Measurements from ENCODE around the gene RNF14. TPM values are rescaled to one million over a fixed set of nuclear protein-coding genes. Genes with fewer than 3 reads are reported as not detected.

Gene RNF14
- total and polyA plus RNA-seq, 8 donors, result 39.8 to 54.6 (median 48.5) TPM

DNA sequence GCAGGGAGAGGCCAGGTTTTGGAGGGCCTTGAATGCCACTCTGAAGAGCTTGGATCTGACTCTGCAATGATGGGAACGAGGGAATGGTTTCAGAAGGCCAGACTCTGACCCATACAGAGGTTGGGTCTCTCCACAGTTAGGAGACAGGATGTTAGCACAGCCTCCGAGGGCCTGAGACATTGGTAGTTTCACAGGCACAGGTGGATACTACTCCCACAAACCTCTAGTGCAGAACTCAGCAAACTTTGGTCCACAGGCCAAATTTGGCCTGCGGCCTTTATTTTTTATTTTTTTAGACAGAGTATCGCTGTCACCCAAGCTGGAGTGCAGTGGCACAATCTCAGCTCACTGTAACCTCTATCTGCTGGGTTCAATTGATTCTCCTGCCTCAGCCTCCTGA, 41.0 kb downstream of the RNF14 start:
- Histone ChIP-seq H3K27me3 (no peaks in the 10 kb centered on the region), H3K36me3 (peaks cover 0 to 41% of the 10 kb centered on the region in 2 donors), H3K4me3 (no peak overlapping the region), H3K4me1 (peaks cover 3 to 38% of the 10 kb centered on the region in 2 donors), H3K27ac (no peak overlapping the region), H3K9me3 (no peaks in the 10 kb centered on the region)
- TF ChIP-seq, protein P1, sequence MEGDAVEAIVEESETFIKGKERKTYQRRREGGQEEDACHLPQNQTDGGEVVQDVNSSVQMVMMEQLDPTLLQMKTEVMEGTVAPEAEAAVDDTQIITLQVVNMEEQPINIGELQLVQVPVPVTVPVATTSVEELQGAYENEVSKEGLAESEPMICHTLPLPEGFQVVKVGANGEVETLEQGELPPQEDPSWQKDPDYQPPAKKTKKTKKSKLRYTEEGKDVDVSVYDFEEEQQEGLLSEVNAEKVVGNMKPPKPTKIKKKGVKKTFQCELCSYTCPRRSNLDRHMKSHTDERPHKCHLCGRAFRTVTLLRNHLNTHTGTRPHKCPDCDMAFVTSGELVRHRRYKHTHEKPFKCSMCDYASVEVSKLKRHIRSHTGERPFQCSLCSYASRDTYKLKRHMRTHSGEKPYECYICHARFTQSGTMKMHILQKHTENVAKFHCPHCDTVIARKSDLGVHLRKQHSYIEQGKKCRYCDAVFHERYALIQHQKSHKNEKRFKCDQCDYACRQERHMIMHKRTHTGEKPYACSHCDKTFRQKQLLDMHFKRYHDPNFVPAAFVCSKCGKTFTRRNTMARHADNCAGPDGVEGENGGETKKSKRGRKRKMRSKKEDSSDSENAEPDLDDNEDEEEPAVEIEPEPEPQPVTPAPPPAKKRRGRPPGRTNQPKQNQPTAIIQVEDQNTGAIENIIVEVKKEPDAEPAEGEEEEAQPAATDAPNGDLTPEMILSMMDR (IDR thresholded peaks at IDR 0.05), result no peak
- DNase-seq (no peak), ATAC-seq (no peak)
- intact Hi-C loops (cut with DNase I), result no loop called here

DNA sequence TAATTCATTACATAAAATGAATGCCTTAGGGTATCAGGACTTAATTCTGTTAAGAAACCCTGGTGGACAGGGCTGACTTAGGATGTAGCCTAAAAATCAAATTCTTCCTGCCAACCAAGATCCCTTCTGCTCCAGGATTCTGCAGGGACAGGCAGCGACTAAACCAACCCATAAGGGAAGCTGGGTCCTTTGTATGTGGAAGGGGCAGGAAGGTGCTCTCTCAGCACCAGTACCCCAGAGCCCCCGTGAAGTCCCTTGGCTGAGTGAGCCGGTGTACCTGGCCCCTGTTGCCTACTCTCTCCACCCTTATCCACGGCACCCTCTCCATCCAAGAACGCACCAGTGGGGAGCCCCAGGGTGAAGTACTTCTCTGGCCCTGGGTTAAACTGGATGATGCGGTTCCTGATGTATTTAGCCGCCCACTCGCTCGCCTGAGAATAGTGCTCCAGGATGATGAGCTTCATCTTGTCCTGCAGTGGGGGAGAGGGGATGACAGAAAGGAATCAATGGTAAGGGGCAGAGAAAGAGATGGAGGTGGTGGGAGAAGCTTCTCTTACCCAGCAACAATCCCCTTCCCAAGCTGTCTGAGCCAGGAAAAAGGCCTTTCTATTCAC, 42.8 kb downstream of the RNF14 start:
- Histone ChIP-seq H3K27ac (no peak overlapping the region), H3K27me3 (no peaks in the 10 kb centered on the region), H3K9me3 (no peaks in the 10 kb centered on the region), H3K4me3 (peak overlapping the region in 1 of 2 donors; percentile 61), H3K4me1 (peaks cover 15 to 56% of the 10 kb centered on the region in 2 donors), H3K36me3 (peaks cover 0 to 23% of the 10 kb centered on the region in 2 donors)
- ATAC-seq (no peak), DNase-seq (no peak)
- TF ChIP-seq, protein P1 (IDR thresholded peaks at IDR 0.05), result no peak
- intact Hi-C loops (cut with DNase I), result no loop called here

DNA sequence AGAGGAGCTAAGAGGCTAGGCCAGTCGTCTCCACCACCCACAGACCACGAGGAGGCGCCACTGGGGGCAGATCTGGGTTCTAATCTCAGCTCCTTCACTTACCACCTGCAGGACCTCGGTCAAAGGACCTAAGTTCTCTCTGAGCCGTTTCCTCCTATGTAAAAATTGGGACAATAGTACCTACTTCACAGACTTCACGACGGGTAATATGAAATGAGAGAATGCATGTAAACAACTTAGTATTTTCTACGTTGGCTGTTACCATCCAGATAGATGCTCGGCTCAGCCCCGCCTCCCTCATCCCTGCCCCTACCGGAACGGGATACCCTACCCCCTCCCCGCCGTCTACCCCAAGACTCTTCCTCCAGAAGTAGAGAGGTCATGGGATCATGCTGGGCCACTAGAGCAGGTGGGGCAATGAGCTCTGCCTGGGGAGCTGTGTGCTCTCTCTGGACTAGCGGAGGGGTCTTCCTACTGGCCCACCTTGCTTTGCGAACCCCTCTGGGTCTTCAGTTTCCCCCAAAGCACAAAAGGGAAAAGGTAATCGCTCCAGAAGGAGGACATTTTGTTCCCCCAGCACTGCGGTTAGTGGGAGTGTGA, 43.4 kb downstream of the RNF14 start:
- ATAC-seq (peak; percentile 37), DNase-seq (peak in 2 of 4 donors; percentile 59 to 84)
- Histone ChIP-seq H3K27me3 (no peaks in the 10 kb centered on the region), H3K4me1 (peaks cover 15 to 55% of the 10 kb centered on the region in 2 donors), H3K4me3 (peak overlapping the region; percentile 61 to 76), H3K27ac (peak overlapping the region; percentile 80 to 87), H3K36me3 (peaks cover 0 to 18% of the 10 kb centered on the region in 2 donors), H3K9me3 (no peaks in the 10 kb centered on the region)
- TF ChIP-seq, protein P1 (IDR thresholded peaks at IDR 0.05), result peak in 1 of 2 donors; percentile 42
- intact Hi-C loops (cut with DNase I), result no loop called here

DNA sequence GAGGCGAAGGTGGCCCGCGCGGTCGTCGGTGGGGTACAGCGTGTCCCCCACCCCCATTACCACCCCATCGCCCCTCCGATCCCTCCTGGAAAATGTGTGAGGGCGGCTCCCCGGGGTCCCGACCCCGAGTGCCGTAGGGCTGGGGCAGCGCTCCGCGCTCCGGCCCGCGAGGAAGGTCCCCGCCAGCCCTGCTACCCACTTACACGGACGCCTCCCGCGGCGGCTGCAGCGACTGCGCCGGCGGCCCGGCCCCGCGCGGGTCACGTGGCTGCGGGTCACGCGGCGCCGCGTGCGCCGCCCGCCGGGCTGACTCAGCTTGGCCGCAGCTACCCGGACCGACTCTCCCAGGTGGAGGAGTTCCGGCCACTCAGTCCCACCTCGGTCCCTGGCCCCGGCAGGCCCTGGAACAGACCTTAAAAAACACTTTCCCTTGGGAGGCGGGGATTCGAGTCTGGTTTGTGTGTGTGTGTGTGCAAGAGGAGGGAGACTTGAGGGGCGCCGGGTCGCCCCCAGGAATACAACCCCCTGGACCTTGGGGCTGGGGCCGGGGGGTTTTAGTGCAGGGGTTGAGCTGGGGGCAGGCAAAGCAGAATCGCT, 44.0 kb downstream of the RNF14 start, which contains the start of gene GNPDA1:
Gene GNPDA1, minus strand, starts transcription at position 236 of the 597 bp plus-strand sequence. CDS start 992 bp downstream, outside the sequence.
- H3K4me1 ChIP-seq, result peaks cover 15 to 49% of the 10 kb centered on the region in 2 donors
- H3K9me3 ChIP-seq, result no peaks in the 10 kb centered on the region
- peak within 1 kb of the TSS; percentile 61 to 76 for H3K4me3 ChIP-seq
- peak within 1 kb of the TSS; percentile 80 to 87 for H3K27ac ChIP-seq
- no peaks in the 10 kb centered on the region for H3K27me3 ChIP-seq
- TF ChIP-seq, protein P1 (IDR thresholded peaks at IDR 0.05), result no peak
- H3K36me3 ChIP-seq, result peaks cover 0 to 12% of the 10 kb centered on the region in 2 donors
- peak; percentile 85 for ATAC-seq
- intact Hi-C loops (cut with DNase I), result no loop called here
- peak; percentile 61 to 96 (median 84) for DNase-seq

Data from left lung (tissue), 10 donors.